Panc1 (cell line): ENCODE results near the gene USP11.

Experiments used
- CTCF ChIP-seq: fragments of 450-650 bp; IDR thresholded peaks from 2 replicates; pipeline ENCODE4 v1.5.1; 2017; ENCODE audit warnings: mild to moderate bottlenecking
- POLR2AphosphoS5 ChIP-seq: IDR thresholded peaks from 2 replicates; pipeline ENCODE4 v1.6.1; 2012; ENCODE audit warnings: mild to moderate bottlenecking, low read depth, low read length, moderate library complexity

- no peak for TF ChIP-seq POLR2AphosphoS5
- no peak for TF ChIP-seq CTCF
These were observed 10.5 kb downstream of the USP11 start for GRCh38 chrX:47243351-47243750.
